Suprapubic skin (tissue), 3 donors: ENCODE results near the gene GNB5.

Experiments used
- POLR2A ChIP-seq, 2 donors: fragments of 450-650 bp; IDR thresholded peaks; one replicate each; pipeline ENCODE4 v1.6.1; 2017; ENCODE audit warnings: antibody characterized with exemption in 2 of 2, mild to moderate bottlenecking in 2 of 2, moderate library complexity in 2 of 2
- TF ChIP-seq, protein P1 (sequence below), 2 donors: fragments of 200-600 bp in 1 of 2; fragments of 450-650 bp in 1 of 2; sonication (generic) in 1 of 2; IDR thresholded peaks; one replicate each; pipeline ENCODE4 v1.5.1; 2016 to 2019; ENCODE audit warnings: antibody characterized with exemption in 2 of 2, mild to moderate bottlenecking in 1 of 2, moderate library complexity in 1 of 2

DNA sequence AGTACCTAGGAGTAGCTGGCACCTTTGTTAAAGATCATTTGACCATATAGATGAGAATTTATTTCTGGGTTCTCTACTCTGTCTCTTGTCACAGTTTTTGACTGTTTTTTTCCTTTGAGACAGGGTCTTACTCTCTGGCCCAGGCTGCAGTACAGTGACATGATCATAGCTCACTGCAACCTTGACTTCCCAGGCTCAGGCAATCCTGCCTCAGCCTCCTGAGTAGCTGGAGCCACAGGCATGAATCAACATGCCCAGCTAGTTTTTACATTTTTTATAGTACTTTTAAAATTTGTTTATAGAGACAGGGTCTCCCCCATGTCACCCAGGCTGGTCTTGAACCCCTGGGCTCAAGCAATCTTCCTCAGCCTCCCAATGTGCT is 123.7 kb downstream of the GNB5 start:
- TF ChIP-seq, protein P1, sequence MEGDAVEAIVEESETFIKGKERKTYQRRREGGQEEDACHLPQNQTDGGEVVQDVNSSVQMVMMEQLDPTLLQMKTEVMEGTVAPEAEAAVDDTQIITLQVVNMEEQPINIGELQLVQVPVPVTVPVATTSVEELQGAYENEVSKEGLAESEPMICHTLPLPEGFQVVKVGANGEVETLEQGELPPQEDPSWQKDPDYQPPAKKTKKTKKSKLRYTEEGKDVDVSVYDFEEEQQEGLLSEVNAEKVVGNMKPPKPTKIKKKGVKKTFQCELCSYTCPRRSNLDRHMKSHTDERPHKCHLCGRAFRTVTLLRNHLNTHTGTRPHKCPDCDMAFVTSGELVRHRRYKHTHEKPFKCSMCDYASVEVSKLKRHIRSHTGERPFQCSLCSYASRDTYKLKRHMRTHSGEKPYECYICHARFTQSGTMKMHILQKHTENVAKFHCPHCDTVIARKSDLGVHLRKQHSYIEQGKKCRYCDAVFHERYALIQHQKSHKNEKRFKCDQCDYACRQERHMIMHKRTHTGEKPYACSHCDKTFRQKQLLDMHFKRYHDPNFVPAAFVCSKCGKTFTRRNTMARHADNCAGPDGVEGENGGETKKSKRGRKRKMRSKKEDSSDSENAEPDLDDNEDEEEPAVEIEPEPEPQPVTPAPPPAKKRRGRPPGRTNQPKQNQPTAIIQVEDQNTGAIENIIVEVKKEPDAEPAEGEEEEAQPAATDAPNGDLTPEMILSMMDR (IDR thresholded peaks at IDR 0.05), result no peak
- no peak for TF ChIP-seq POLR2A (IDR thresholded peaks at IDR 0.05)
